ENCODE data around the gene SNX7. TPM values are rescaled to one million over a fixed set of nuclear protein-coding genes. Genes with fewer than 3 reads are reported as not detected.
A peak's percentile ranks its signal among the peaks of the same experiment; 100 is the strongest.

SNX7 gene
- total RNA-seq, 1 experiment from 2014 or later, result 27.1 TPM

DNA sequence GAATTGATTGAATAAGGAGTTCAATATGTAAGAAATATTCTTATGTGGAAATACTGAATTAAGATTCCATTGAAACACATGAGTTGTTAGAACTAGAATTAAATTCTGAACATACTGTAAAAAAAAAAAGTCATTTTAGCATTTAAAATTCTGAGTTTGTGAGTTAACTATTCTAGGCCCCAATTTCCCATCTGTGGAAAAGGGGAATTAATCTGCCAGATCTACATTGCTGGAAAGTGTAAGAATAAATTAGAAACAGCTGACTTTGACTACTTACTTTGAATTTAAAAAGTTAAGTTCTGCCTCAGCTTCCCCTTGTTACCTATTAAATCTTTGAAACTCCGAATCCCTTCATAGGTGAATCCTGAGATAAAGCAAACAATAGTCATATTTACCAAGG is 103.0 kb downstream of the SNX7 start:
- no peak overlapping the region for H3K4me3 ChIP-seq (ENCODE audit: insufficient read depth, low read depth, low read length)
- H3K27me3 ChIP-seq (ENCODE audit: control insufficient read depth, insufficient read depth, low read length), result no peaks in the 10 kb centered on the region
- H3K36me3 ChIP-seq (replicated peaks; ENCODE audit: control insufficient read depth, insufficient read depth, low read length), result no peaks in the 10 kb centered on the region
- DNase-seq, result no peak

GRCh38 chr1:98766255-98766654 is 104.7 kb downstream of the SNX7 start:
- Histone ChIP-seq H3K4me3 (ENCODE audit: insufficient read depth, low read depth, low read length) (no peak overlapping the region), H3K27me3 (ENCODE audit: control insufficient read depth, insufficient read depth, low read length) (no peaks in the 10 kb centered on the region), H3K36me3 (replicated peaks; ENCODE audit: control insufficient read depth, insufficient read depth, low read length) (no peaks in the 10 kb centered on the region)
- no peak for DNase-seq

DNA sequence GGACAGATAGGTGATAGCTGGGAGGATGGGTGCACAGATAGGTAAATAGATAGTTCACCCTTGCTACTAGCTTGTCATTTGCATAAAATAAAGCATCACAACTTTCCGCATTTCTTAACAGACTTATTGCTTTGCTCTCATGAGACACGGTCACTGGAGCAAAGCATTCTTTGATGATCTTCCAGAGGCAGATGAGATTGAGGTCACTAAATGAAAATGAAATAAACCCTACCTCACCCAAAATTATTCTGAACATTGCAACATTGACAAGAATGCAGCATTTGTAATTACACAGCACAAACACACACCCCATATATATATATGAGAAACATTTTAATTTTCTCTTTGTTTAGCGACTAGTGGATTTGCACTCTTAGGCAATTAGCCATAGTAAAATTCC is 107.6 kb downstream of the SNX7 start:
- DNase-seq, result no peak
- Histone ChIP-seq H3K4me3 (ENCODE audit: insufficient read depth, low read depth, low read length) (no peak overlapping the region), H3K27me3 (ENCODE audit: control insufficient read depth, insufficient read depth, low read length) (no peaks in the 10 kb centered on the region), H3K36me3 (replicated peaks; ENCODE audit: control insufficient read depth, insufficient read depth, low read length) (no peaks in the 10 kb centered on the region)

DNA sequence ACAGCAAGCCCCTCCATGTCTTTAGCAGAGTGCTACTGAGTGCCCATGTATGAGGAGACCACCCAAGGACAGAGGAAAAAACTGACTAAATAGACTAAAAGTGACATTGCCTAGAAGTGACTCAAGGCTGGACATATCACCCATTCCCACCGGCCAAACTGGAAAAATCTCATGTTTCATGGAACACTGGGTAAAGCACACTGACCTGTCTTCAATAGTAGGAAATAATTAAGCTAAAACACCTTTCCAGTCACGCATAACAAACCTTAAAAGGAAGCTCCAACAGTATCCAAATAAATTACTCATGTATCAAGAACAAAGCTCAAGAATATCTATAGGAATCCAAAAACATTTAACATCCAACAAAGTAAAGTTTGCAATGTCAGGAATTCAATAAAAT is 120.4 kb downstream of the SNX7 start:
- Histone ChIP-seq H3K4me3 (ENCODE audit: insufficient read depth, low read depth, low read length) (no peak overlapping the region), H3K36me3 (replicated peaks; ENCODE audit: control insufficient read depth, insufficient read depth, low read length) (no peaks in the 10 kb centered on the region), H3K27me3 (ENCODE audit: control insufficient read depth, insufficient read depth, low read length) (no peaks in the 10 kb centered on the region)
- DNase-seq, result no peak

DNA sequence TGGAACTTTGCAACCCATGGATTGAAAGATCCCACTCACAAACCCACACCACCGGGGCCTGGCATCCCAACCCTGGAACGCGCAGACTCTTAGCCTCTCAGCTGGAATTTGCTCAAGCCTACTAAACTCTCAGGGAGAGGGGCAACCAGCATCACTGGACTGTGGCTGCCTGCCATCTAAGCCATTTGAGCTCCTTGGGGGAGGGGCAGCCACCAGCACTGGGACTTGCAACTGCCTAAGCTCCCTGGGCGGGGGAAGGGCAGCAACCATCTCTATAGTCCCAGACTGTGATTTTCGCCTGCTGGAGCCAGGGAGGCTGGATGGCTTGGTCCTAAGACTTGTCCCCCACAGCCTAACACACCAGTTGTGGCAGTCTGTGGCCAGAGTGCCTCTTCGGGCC is 122.3 kb downstream of the SNX7 start:
- DNase-seq, result no peak
- H3K4me3 ChIP-seq (ENCODE audit: insufficient read depth, low read depth, low read length), result no peak overlapping the region
- no peaks in the 10 kb centered on the region for H3K27me3 ChIP-seq (ENCODE audit: control insufficient read depth, insufficient read depth, low read length)
- H3K36me3 ChIP-seq (replicated peaks; ENCODE audit: control insufficient read depth, insufficient read depth, low read length), result no peaks in the 10 kb centered on the region

DNA sequence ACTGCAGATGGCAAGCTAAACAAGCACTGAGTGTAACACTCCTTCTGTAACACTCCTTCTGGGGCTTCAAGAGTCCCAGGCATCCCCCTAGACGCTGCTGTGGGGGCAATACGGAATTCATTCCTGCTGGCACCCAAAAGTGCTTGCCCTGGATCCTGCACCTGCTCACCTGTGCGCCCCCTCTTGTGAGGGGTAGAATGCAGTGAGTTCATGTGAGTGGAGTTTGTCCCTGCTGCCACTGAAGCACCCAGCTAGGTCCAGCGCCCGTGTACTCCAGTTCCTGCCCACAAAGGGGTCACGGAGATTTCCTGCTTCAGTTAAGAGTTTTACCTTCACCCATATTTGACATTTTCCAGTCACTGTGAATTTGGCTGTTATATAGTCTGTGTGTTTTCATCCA is 130.0 kb downstream of the SNX7 start:
- DNase-seq, result no peak

DNA sequence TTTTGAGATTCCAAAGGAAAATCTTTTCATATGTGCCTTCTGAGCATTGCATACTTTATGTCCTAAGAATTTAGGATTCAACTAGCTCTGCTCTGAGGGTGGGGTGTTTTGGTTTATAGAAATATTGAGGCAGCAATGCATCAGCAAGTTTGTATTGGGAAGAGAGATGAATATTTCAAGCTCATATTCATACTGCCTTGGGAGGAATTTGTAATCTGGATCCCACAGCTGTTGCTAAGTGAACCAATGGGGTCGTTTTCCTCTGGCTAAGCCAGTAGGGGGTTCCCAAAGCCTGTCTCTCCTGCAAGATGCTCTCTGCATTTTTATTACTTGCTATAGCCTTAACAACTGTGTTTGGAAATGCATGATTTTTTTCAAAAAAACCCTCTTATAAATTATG is 130.6 kb downstream of the SNX7 start:
- Histone ChIP-seq H3K36me3 (replicated peaks; ENCODE audit: control insufficient read depth, insufficient read depth, low read length) (no peaks in the 10 kb centered on the region), H3K4me3 (ENCODE audit: insufficient read depth, low read depth, low read length) (no peak overlapping the region), H3K27me3 (ENCODE audit: control insufficient read depth, insufficient read depth, low read length) (no peaks in the 10 kb centered on the region)
- DNase-seq, result peak; percentile 7

More for the DNA sequence above, 130.0 kb downstream of the SNX7 start:
- no peaks in the 10 kb centered on the region for H3K27me3 ChIP-seq (ENCODE audit: control insufficient read depth, insufficient read depth, low read length)
- H3K4me3 ChIP-seq (ENCODE audit: insufficient read depth, low read depth, low read length), result no peak overlapping the region
- no peaks in the 10 kb centered on the region for H3K36me3 ChIP-seq (replicated peaks; ENCODE audit: control insufficient read depth, insufficient read depth, low read length)

GRCh38 chr1:98793136-98793535 is 131.6 kb downstream of the SNX7 start:
- no peak for DNase-seq
- Histone ChIP-seq H3K36me3 (replicated peaks; ENCODE audit: control insufficient read depth, insufficient read depth, low read length) (no peaks in the 10 kb centered on the region), H3K4me3 (ENCODE audit: insufficient read depth, low read depth, low read length) (no peak overlapping the region), H3K27me3 (ENCODE audit: control insufficient read depth, insufficient read depth, low read length) (no peaks in the 10 kb centered on the region)

DNA sequence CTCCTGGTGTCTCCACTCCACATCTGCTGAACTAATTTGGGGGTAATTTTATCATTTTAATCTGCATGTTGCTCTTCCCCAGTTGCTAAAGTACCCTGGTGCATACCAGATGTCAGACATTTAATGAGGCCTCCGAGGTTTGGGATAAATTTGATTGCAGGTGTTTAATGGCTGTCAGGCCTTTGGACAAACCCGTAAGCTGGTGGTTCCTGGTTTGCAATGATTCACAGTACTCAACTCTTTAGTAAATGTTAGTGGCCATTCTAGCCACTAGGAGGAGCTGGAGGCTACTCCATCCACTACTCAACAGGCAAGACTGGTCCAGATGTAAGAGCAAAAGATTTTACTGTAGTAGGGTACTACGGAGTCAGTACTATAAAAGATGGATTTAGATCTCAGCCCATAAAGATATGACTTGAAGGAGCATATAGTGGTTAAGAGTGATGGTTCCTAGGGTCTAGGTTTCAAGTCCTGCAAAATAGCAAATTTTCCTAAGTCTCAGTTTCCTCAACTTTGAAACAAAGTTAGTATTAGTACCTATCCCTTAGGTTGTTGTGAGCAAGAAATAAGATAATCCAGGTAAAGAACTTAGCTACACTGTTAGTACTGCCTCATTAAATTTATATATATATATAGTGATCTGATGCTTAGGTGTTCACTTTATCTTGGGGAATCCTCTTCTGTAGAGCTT is 132.8 kb downstream of the SNX7 start:
- no peak overlapping the region for H3K4me3 ChIP-seq (ENCODE audit: insufficient read depth, low read depth, low read length)
- H3K27me3 ChIP-seq (ENCODE audit: control insufficient read depth, insufficient read depth, low read length), result no peaks in the 10 kb centered on the region
- H3K36me3 ChIP-seq (replicated peaks; ENCODE audit: control insufficient read depth, insufficient read depth, low read length), result no peaks in the 10 kb centered on the region
- peak; percentile 32 for DNase-seq

- Histone ChIP-seq H3K27me3 (ENCODE audit: control insufficient read depth, insufficient read depth, low read length) (no peaks in the 10 kb centered on the region), H3K4me3 (ENCODE audit: insufficient read depth, low read depth, low read length) (no peak overlapping the region), H3K36me3 (replicated peaks; ENCODE audit: control insufficient read depth, insufficient read depth, low read length) (no peaks in the 10 kb centered on the region)
- no peak for DNase-seq
Measured at GRCh38 chr1:98796049-98796448, 134.5 kb downstream of the SNX7 start.

DNA sequence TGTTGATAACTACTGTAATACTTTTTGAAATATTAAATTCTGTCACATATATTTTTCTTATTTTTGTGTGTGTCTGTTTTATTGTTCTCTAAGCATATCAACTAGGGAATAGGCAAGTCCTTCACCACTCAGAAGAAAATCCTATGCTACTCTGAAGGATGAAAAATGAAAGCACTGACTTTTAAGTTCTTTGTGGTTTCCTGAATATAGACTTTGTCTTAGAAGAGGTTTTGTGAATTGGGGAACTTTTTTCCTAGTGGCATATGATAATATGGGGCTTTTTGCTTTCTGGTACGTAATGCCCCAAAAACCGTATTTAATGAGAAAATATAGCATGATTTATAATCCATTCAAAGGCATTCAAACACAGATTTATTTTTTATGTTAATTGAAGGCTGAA is 136.0 kb downstream of the SNX7 start:
- no peaks in the 10 kb centered on the region for H3K36me3 ChIP-seq (replicated peaks; ENCODE audit: control insufficient read depth, insufficient read depth, low read length)
- H3K4me3 ChIP-seq (ENCODE audit: insufficient read depth, low read depth, low read length), result no peak overlapping the region
- no peaks in the 10 kb centered on the region for H3K27me3 ChIP-seq (ENCODE audit: control insufficient read depth, insufficient read depth, low read length)
- no peak for DNase-seq
